Smooth muscle cell (in vitro differentiated cells): Measurements from ENCODE around the gene MACROH2A2. TPM values are rescaled to one million over a fixed set of nuclear protein-coding genes. Genes with fewer than 3 reads are reported as not detected.
"Not testable (repeated sequence)": the region's sequence is repeated elsewhere in the genome, so short reads cannot be mapped to it uniquely, and the experiment has no call there.

ENCODE experiments used
- DNase-seq: peaks from one replicate; lab custom pipeline; 2025; ENCODE audit not compliant: unreplicated experiment; lab: John Stamatoyannopoulos, UW
- H2AFZ ChIP-seq: fragments of 200-600 bp; sonication (generic); 2 replicates; pipeline ENCODE4 v1.6.0; 2016; ENCODE audit warnings: antibody characterized with exemption, low read depth, mild to moderate bottlenecking
- H3F3A ChIP-seq: fragments of 200-600 bp; sonication (generic); 2 replicates; pipeline ENCODE4 v1.6.0; 2017; ENCODE audit warnings: antibody characterized with exemption, low read depth
- H3K27ac ChIP-seq: fragments of 200-600 bp; sonication (generic); 2 replicates; pipeline ENCODE4 v1.5.1; 2016; ENCODE audit warnings: low read depth, mild to moderate bottlenecking
- H3K27me3 ChIP-seq: fragments of 200-600 bp; sonication (generic); 2 replicates; pipeline ENCODE4 v1.6.1; 2016; ENCODE audit warnings: low read depth, mild to moderate bottlenecking
- H3K36me3 ChIP-seq: fragments of 200-600 bp; sonication (generic); 2 replicates; pipeline ENCODE4 v1.5.1; 2016; ENCODE audit warnings: low read depth
- H3K4me1 ChIP-seq: fragments of 200-600 bp; sonication (generic); 2 replicates; pipeline ENCODE4 v1.5.1; 2016; ENCODE audit warnings: low read depth
- H3K4me2 ChIP-seq: fragments of 200-600 bp; sonication (generic); 2 replicates; pipeline ENCODE4 v1.6.0; 2016; ENCODE audit warnings: mild to moderate bottlenecking
- H3K4me3 ChIP-seq: fragments of 200-600 bp; sonication (generic); 2 replicates; pipeline ENCODE4 v1.5.1; 2016; ENCODE audit warnings: mild to moderate bottlenecking
- H3K79me2 ChIP-seq: fragments of 200-600 bp; sonication (generic); 2 replicates; pipeline ENCODE4 v1.6.0; 2016; ENCODE audit warnings: low read depth, mild to moderate bottlenecking
- H3K9ac ChIP-seq: fragments of 200-600 bp; sonication (generic); 2 replicates; pipeline ENCODE4 v1.6.0; 2016; ENCODE audit warnings: low read depth
- H3K9me3 ChIP-seq: fragments of 200-600 bp; sonication (generic); replicated peaks from 2 replicates; pipeline ENCODE4 v1.5.1; 2016; ENCODE audit warnings: low read depth
- H4K20me1 ChIP-seq: fragments of 200-600 bp; sonication (generic); 2 replicates; pipeline ENCODE4 v1.6.0; 2016; ENCODE audit warnings: low read depth
- CTCF ChIP-seq: fragments of 200-600 bp; sonication (generic); IDR thresholded peaks from 2 replicates; pipeline ENCODE4 v1.5.1; 2017; ENCODE audit warnings: borderline replicate concordance, mild to moderate bottlenecking, antibody characterized with exemption; ENCODE audit not compliant: insufficient read depth, poor library complexity, severe bottlenecking
- WGBS: methylation state at CpG from one replicate; pipeline ENCODE4 v1.1.7; 2016; ENCODE audit warnings: low lambda C conversion rate; 5-methylcytosine and 5-hydroxymethylcytosine counted together
- polyA plus RNA-seq: library from polyadenylated mRNA; unstranded; fragments of >200 nt; fragmentation: Nextera tagmentation; extraction: Ambion mirVana; gene quantifications from 2 replicates; pipeline ENCODE4 v1.2.1, GENCODE V29; 2016
- total RNA-seq: library from RNA; depleted of rRNA; stranded (reverse); fragments of >200 nt; gene quantifications from 2 replicates; pipeline ENCODE4 v1.2.3, GENCODE V29; 2014

MACROH2A2 gene
- total and polyA plus RNA-seq, 2 experiments from 2014 or later: 13.4 to 14.0 TPM

DNA sequence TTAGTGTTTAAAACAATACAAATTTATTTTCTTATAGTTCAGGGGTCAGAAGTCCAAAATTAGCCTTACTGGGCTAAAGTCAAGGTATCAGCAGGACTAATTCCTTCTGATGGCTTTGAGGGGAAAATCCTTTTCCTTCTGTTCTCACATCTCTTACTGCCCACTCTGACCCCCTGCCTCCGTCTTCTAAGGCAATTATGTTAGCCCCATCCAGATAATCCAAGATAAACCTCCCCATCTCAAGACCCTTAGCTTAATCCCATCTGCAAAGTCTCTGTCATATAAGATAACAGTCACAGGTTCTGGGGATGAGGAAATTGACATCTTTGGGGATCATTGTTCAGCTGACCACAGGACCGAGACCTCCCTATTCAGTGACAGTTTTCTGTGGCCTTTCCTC lies 22.3 kb downstream of the MACROH2A2 start:
- H2AFZ ChIP-seq: no peak overlapping the region
- no peak overlapping the region for H3K4me3 ChIP-seq
- no peaks in the 10 kb centered on the region for H3K4me1 ChIP-seq
- H4K20me1 ChIP-seq: peaks cover 6% of the 10 kb centered on the region
- H3K27me3 ChIP-seq: no peaks in the 10 kb centered on the region
- H3K27ac ChIP-seq: no peak overlapping the region
- 83% methylated on average over 2 of the region's 2 CpGs for WGBS
- TF ChIP-seq CTCF: no peak
- H3K9ac ChIP-seq: no peak overlapping the region
- H3F3A ChIP-seq: no peaks in the 10 kb centered on the region
- H3K4me2 ChIP-seq: no peak overlapping the region
- H3K36me3 ChIP-seq: no peaks in the 10 kb centered on the region
- no peaks in the 10 kb centered on the region for H3K79me2 ChIP-seq
- no peak for DNase-seq
- no peaks in the 10 kb centered on the region for H3K9me3 ChIP-seq

- Histone ChIP-seq H3K9me3 (no peaks in the 10 kb centered on the region), H3K4me3 (no peak overlapping the region), H2AFZ (no peak overlapping the region), H3K36me3 (no peaks in the 10 kb centered on the region), H3K79me2 (no peaks in the 10 kb centered on the region), H3K9ac (no peak overlapping the region), H3K27ac (no peak overlapping the region), H4K20me1 (no peaks in the 10 kb centered on the region), H3K27me3 (no peaks in the 10 kb centered on the region), H3K4me2 (no peak overlapping the region), H3K4me1 (no peaks in the 10 kb centered on the region), H3F3A (no peaks in the 10 kb centered on the region)
- whole genome bisulfite sequencing: 93% methylated on average over 5 of the region's 5 CpGs
- no peak for DNase-seq
- no peak for TF ChIP-seq CTCF
Observed at GRCh38 chr10:70078329-70078728, 25.7 kb downstream of the MACROH2A2 start.

- Histone ChIP-seq H4K20me1 (no peaks in the 10 kb centered on the region), H3K4me3 (no peak overlapping the region), H3K27me3 (no peaks in the 10 kb centered on the region), H3K9ac (no peak overlapping the region), H3F3A (no peaks in the 10 kb centered on the region), H3K4me2 (no peak overlapping the region), H3K27ac (no peak overlapping the region), H3K4me1 (no peaks in the 10 kb centered on the region), H2AFZ (no peak overlapping the region), H3K36me3 (no peaks in the 10 kb centered on the region), H3K9me3 (no peaks in the 10 kb centered on the region), H3K79me2 (no peaks in the 10 kb centered on the region)
- TF ChIP-seq CTCF: no peak
- no peak for DNase-seq
- WGBS: 91% methylated on average over 7 of the region's 7 CpGs
Observed at GRCh38 chr10:70078937-70079336, 26.3 kb downstream of the MACROH2A2 start.

- not testable (repeated sequence) for H3K4me3 ChIP-seq, H3K36me3 ChIP-seq, H3K4me2 ChIP-seq, H3K9ac ChIP-seq, H3K27me3 ChIP-seq, DNase-seq, H3F3A ChIP-seq, H4K20me1 ChIP-seq, H2AFZ ChIP-seq, H3K4me1 ChIP-seq, H3K27ac ChIP-seq, H3K9me3 ChIP-seq, H3K79me2 ChIP-seq
- 98% methylated on average over 2 of the region's 2 CpGs for WGBS
Observed at GRCh38 chr10:70080789-70081188, 28.1 kb downstream of the MACROH2A2 start.
